Measurements from ENCODE around the gene AFAP1.

Gene AFAP1

DNA sequence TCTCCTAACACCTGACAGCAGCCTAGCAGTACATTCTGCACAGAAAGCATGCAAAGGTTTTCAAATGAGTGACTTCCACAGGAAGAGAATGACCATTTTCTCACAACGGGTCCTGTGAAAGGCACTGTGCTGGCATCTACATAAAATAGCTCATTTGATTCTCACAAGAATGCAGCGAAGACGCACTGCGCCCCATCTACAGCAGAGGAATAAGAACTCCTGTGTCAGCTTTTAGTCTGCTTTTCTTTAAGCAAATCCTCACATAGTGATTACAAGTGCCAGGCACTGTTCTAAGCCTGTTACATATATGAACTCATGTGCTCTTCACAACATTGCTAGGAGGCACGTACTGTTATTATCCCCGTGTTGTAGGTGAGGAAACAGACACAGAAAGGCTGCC is 62.5 kb downstream of the AFAP1 start:
- TF ChIP-seq CREB1 (IDR thresholded peaks at IDR 0.05; ENCODE audit: low read depth) (no peak), TEAD4 (IDR thresholded peaks at IDR 0.05) (no peak), EP300 (IDR thresholded peaks at IDR 0.05; ENCODE audit: borderline replicate concordance) (no peak), TAF1 (IDR thresholded peaks at IDR 0.05; ENCODE audit: low read depth) (no peak), EGR1 (IDR thresholded peaks at IDR 0.05) (no peak), NFIC (IDR thresholded peaks at IDR 0.05) (no peak), ZBTB7A (IDR thresholded peaks at IDR 0.05; ENCODE audit: low read depth) (no peak), FOXM1 (IDR thresholded peaks at IDR 0.05; ENCODE audit: borderline replicate concordance, low read depth) (no peak), TCF12 (IDR thresholded peaks at IDR 0.05; ENCODE audit: low read depth) (no peak), CEBPB (IDR thresholded peaks at IDR 0.05) (no peak), YY1 (IDR thresholded peaks at IDR 0.05; ENCODE audit: low read depth) (no peak)
- TF ChIP-seq, protein P1, sequence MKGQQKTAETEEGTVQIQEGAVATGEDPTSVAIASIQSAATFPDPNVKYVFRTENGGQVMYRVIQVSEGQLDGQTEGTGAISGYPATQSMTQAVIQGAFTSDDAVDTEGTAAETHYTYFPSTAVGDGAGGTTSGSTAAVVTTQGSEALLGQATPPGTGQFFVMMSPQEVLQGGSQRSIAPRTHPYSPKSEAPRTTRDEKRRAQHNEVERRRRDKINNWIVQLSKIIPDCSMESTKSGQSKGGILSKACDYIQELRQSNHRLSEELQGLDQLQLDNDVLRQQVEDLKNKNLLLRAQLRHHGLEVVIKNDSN (IDR thresholded peaks at IDR 0.05): no peak
- TF ChIP-seq, protein P2, sequence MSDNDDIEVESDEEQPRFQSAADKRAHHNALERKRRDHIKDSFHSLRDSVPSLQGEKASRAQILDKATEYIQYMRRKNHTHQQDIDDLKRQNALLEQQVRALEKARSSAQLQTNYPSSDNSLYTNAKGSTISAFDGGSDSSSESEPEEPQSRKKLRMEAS (IDR thresholded peaks at IDR 0.05): no peak

DNA sequence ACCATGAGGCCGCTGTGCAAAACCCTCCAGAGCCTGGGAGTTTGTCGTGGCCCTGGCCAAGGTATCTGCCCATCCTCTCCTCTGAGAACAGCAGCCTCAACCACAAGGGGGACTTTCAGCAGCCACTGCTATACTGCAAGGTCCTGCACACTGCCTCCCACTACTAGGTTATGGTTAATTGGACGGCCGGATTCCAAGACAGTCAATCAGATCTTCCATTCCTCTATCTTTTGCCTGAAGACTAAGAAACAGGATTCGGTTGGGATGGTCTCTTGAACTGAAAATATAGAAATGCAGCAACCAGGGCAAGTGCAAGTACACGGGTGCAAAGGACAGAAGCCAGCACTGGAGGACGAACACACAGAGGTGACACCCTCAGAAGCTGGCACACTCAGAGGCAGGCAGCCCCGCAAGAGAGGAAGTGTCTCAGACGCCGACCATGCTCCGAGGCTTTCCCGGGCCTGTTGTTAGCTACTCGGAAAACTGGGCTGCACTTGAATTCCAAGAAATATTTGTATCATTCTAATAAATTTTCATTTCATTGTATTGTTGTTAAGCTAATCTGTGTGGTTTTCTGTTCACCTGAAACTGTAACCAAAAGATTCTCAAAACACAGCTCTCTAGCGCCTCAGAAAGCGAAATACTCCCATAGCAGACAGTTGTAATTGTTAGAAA is 63.3 kb downstream of the AFAP1 start:
- TF ChIP-seq, protein P1 (IDR thresholded peaks at IDR 0.05): no peak
- TF ChIP-seq, protein P3, sequence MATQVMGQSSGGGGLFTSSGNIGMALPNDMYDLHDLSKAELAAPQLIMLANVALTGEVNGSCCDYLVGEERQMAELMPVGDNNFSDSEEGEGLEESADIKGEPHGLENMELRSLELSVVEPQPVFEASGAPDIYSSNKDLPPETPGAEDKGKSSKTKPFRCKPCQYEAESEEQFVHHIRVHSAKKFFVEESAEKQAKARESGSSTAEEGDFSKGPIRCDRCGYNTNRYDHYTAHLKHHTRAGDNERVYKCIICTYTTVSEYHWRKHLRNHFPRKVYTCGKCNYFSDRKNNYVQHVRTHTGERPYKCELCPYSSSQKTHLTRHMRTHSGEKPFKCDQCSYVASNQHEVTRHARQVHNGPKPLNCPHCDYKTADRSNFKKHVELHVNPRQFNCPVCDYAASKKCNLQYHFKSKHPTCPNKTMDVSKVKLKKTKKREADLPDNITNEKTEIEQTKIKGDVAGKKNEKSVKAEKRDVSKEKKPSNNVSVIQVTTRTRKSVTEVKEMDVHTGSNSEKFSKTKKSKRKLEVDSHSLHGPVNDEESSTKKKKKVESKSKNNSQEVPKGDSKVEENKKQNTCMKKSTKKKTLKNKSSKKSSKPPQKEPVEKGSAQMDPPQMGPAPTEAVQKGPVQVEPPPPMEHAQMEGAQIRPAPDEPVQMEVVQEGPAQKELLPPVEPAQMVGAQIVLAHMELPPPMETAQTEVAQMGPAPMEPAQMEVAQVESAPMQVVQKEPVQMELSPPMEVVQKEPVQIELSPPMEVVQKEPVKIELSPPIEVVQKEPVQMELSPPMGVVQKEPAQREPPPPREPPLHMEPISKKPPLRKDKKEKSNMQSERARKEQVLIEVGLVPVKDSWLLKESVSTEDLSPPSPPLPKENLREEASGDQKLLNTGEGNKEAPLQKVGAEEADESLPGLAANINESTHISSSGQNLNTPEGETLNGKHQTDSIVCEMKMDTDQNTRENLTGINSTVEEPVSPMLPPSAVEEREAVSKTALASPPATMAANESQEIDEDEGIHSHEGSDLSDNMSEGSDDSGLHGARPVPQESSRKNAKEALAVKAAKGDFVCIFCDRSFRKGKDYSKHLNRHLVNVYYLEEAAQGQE (IDR thresholded peaks at IDR 0.05; ENCODE audit: low read depth): peak; percentile 40; the same call in 1 of the 2 replicates

DNA sequence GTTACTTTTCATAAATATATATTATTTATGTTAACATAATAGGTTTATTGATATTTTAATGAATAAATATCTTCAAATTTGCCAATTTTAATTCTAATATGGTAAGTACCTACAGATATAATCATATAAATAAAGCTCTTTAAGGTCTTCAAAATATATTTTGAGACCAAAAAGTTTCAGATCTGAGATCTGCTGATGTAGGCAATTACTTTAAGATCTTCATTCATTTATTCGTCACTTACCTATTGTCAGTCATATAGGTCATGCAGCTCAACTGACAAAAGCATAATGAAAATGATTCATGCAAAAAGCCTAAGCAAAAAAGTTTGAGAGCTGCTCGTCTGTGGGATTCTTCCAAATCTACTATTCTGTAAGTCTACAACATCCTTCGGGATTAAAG is 64.8 kb downstream of the AFAP1 start:
- TF ChIP-seq TCF12 (IDR thresholded peaks at IDR 0.05; ENCODE audit: low read depth): no peak

DNA sequence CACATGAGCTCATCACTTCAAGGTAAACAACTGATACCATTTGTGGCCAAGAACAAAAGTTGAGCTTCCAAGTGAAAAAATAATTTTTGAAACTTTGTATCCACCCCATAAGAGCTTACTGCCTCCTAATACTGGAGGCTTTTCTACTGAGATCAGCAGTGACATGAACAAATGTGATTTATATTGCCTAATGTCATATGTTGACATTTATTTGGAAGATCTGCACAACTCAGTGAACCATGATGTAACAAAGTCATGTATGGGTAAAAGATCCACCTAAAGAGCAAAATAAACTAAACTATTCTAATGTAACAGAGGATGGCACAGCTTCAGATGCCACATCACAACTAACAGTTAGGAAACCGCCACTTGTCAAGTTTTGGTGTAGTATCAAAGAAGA is 65.8 kb downstream of the AFAP1 start:
- no peak for TF ChIP-seq TEAD4 (IDR thresholded peaks at IDR 0.05)
- TF ChIP-seq, protein P2 (IDR thresholded peaks at IDR 0.05): no peak
- TF ChIP-seq ZBTB7A (IDR thresholded peaks at IDR 0.05; ENCODE audit: low read depth): no peak
- TF ChIP-seq CEBPB (IDR thresholded peaks at IDR 0.05): no peak
- TF ChIP-seq, protein P3 (IDR thresholded peaks at IDR 0.05; ENCODE audit: low read depth): no peak
- no peak for TF ChIP-seq TCF12 (IDR thresholded peaks at IDR 0.05; ENCODE audit: low read depth)
- no peak for TF ChIP-seq NFIC (IDR thresholded peaks at IDR 0.05)
- TF ChIP-seq TAF1 (IDR thresholded peaks at IDR 0.05; ENCODE audit: low read depth): no peak
- no peak for TF ChIP-seq RAD21 (IDR thresholded peaks at IDR 0.05; ENCODE audit: low read depth)
- TF ChIP-seq FOXM1 (IDR thresholded peaks at IDR 0.05; ENCODE audit: borderline replicate concordance, low read depth): no peak
- no peak for TF ChIP-seq EGR1 (IDR thresholded peaks at IDR 0.05)
- no peak for TF ChIP-seq YY1 (IDR thresholded peaks at IDR 0.05; ENCODE audit: low read depth)
- TF ChIP-seq, protein P1 (IDR thresholded peaks at IDR 0.05): no peak

DNA sequence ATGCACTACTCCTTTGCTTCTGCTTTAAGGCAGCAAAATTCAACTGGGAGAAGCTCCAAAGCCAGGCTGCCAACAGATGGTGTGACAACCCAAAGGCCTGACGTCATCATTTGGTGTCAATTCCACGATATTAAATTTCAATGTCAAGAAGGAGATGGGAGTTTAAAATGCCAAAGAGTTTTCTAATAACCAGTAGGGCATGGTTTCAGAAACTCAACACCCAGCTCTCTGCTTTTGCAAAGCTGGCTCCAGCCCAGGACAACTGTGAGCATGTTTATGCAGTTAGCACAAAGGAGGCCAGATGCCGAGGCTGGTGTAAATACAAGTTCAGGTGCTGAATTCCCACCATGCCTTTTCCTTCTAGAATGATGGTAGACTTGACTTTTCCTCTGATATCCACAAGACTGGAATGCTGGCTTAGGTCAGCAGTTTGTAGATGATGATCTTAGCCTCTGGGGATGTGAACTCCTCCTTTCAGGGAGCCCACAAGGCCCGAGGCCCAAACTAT is 67.3 kb downstream of the AFAP1 start:
- TF ChIP-seq, protein P2 (IDR thresholded peaks at IDR 0.05): peak; percentile 52
- peak; percentile 82 for TF ChIP-seq TCF12 (IDR thresholded peaks at IDR 0.05; ENCODE audit: low read depth)
- no peak for TF ChIP-seq RAD21 (IDR thresholded peaks at IDR 0.05; ENCODE audit: low read depth)
- peak; percentile 78 for TF ChIP-seq NFIC (IDR thresholded peaks at IDR 0.05)
- peak; percentile 53; the same call in 1 of the 2 replicates for TF ChIP-seq EP300 (IDR thresholded peaks at IDR 0.05; ENCODE audit: borderline replicate concordance)
- TF ChIP-seq CEBPB (IDR thresholded peaks at IDR 0.05): no peak
- TF ChIP-seq TEAD4 (IDR thresholded peaks at IDR 0.05): no peak; the same call in 1 of the 2 replicates
- TF ChIP-seq FOXM1 (IDR thresholded peaks at IDR 0.05; ENCODE audit: borderline replicate concordance, low read depth): peak; percentile 29; the same call in 1 of the 2 replicates
